ENCODE results near the gene CCDC102A. TPM values are rescaled to one million over a fixed set of nuclear protein-coding genes. Genes with fewer than 3 reads are reported as not detected.

The CCDC102A gene
- polyA plus RNA-seq, 2 of the 4 experiments (the other 2 are of a cell fraction): 8.0 to 8.3 TPM

- H3K4me2 ChIP-seq: no peak overlapping the region
- WGBS (ENCODE audit: missing lambda C conversion rate): 63% methylated on average over 10 of the region's 10 CpGs
- DNase-seq (ENCODE audit: low read depth in 1 of 2, low spot score in 1 of 2) (no peak), ATAC-seq (no peak), FAIRE-seq (no peak)
- CTCF ChIA-PET: interaction anchor here (1.0 to 4.2 kb wide), 4 partner anchors 8 to 109 kb away, joined by 3 to 17 read pairs (median 4); no protein-coding TSS in a partner anchor
- H3K4me1 ChIP-seq: peaks cover 17% of the 10 kb centered on the region
- no peak overlapping the region for H3K4me3 ChIP-seq
- no peak overlapping the region for H3K27ac ChIP-seq
- TF ChIP-seq KDM5A (IDR thresholded peaks at IDR 0.05) (no peak), MAX (IDR thresholded peaks at IDR 0.05) (no peak), CEBPB (IDR thresholded peaks at IDR 0.05) (no peak), RNF2 (IDR thresholded peaks at IDR 0.05; ENCODE audit: borderline replicate concordance, low read depth) (no peak), HDAC2 (IDR thresholded peaks at IDR 0.05) (no peak), JUNB (IDR thresholded peaks at IDR 0.05) (no peak), RARB (CRISPR knock-in tag; IDR thresholded peaks at IDR 0.05) (no peak), ATOH8 (CRISPR knock-in tag; IDR thresholded peaks at IDR 0.05; ENCODE audit: low read depth) (no peak), RAD21 (conservative IDR thresholded peaks at IDR 0.05 in 1 of 2, IDR thresholded peaks at IDR 0.05 in 1 of 2) (no peak), EP300 (IDR thresholded peaks at IDR 0.05) (no peak), MAZ (IDR thresholded peaks at IDR 0.05; ENCODE audit: borderline replicate concordance, low read depth, low read length) (no peak), JUN (IDR thresholded peaks at IDR 0.05) (no peak), CTCF (IDR thresholded peaks at IDR 0.05) (no peak), ZNF302 (CRISPR knock-in tag; IDR thresholded peaks at IDR 0.05) (no peak), TP53 (CRISPR knock-in tag; IDR thresholded peaks at IDR 0.05) (no peak), EHMT2 (IDR thresholded peaks at IDR 0.05; ENCODE audit: low read depth) (no peak), CBX8 (IDR thresholded peaks at IDR 0.05) (no peak), HOXB13 (CRISPR knock-in tag; IDR thresholded peaks at IDR 0.05; ENCODE audit: low read depth) (no peak)
- H3K9me3 ChIP-seq: no peaks in the 10 kb centered on the region
- POLR2A ChIA-PET: interaction anchor here (1.0 kb wide), 1 partner anchor 10 kb away, joined by 4 read pairs; no protein-coding TSS in a partner anchor
These were observed 2.9 kb upstream of the CCDC102A start for GRCh38 chr16:57539072-57539796.

GRCh38 chr16:57538235-57538721 is 1.9 kb upstream of the CCDC102A start:
- FAIRE-seq: no peak
- no peak for ATAC-seq
- POLR2A ChIA-PET: no interaction called here
- Histone ChIP-seq H3K27ac (no peak overlapping the region), H3K4me1 (peaks cover 27% of the 10 kb centered on the region), H3K9me3 (no peaks in the 10 kb centered on the region), H3K4me3 (no peak overlapping the region), H3K4me2 (no peak overlapping the region)
- WGBS (ENCODE audit: missing lambda C conversion rate): 93% methylated on average over 14 of the region's 14 CpGs
- no peak for TF ChIP-seq MAX (IDR thresholded peaks at IDR 0.05)
- no peak for TF ChIP-seq CHD2 (IDR thresholded peaks at IDR 0.05; ENCODE audit: low read length, partially characterized antibody)
- TF ChIP-seq ZC3H11A (IDR thresholded peaks at IDR 0.05): no peak
- TF ChIP-seq SREBF2 (IDR thresholded peaks at IDR 0.05): no peak
- no peak for TF ChIP-seq ZSCAN20 (CRISPR knock-in tag; IDR thresholded peaks at IDR 0.05)
- no peak for TF ChIP-seq HOXB13 (CRISPR knock-in tag; IDR thresholded peaks at IDR 0.05; ENCODE audit: low read depth)
- no peak for TF ChIP-seq BHLHE40 (IDR thresholded peaks at IDR 0.05; ENCODE audit: low read depth, low read length)
- no peak for TF ChIP-seq CHD4 (IDR thresholded peaks at IDR 0.05; ENCODE audit: borderline replicate concordance)
- no peak for TF ChIP-seq FOSL2 (IDR thresholded peaks at IDR 0.05)
- no peak for TF ChIP-seq FOSL2 (CRISPR knock-in tag; IDR thresholded peaks at IDR 0.05)
- TF ChIP-seq KDM5A (IDR thresholded peaks at IDR 0.05): no peak
- CTCF ChIA-PET: interaction anchor here (1.0 to 2.6 kb wide), 4 partner anchors 9 to 63 kb away, joined by 3 to 10 read pairs (median 3); no protein-coding TSS in a partner anchor
- no peak for DNase-seq (ENCODE audit: low read depth in 1 of 2, low spot score in 1 of 2)

Data from A549 (cell line).